AG09319 (cell line): ENCODE results near the gene FAM174C.

Experiments used
- DNase-seq: peaks from one replicate; pipeline ENCODE4 v3.0.0-alpha.2; 2010; ENCODE audit warnings: low read depth; ENCODE audit errors: extremely low read depth
- CTCF ChIP-seq: IDR thresholded peaks from 2 replicates; pipeline ENCODE4 v1.5.1; 2011; ENCODE audit warnings: low read depth, mild to moderate bottlenecking, inconsistent platforms, low read length, moderate library complexity

Gene FAM174C

GRCh38 chr19:1327125-1327524 lies 51.8 kb downstream of the FAM174C start:
- no peak for DNase-seq

More at GRCh38 chr19:1327125-1327524, 51.8 kb downstream of the FAM174C start:
- TF ChIP-seq CTCF, result no peak
